Astrocyte (in vitro differentiated cells and primary cell): ENCODE data around the gene CLK2. TPM values are rescaled to one million over a fixed set of nuclear protein-coding genes. Genes with fewer than 3 reads are reported as not detected.

Experiments
- DNase-seq: peaks from one replicate; pipeline ENCODE4 v3.0.0-alpha.2; 2010; ENCODE audit warnings: low read depth
- FAIRE-seq: peaks from 2 replicates; lab custom pipeline; 2011; peaks lifted over from hg19 to GRCh38; lab: Jason Lieb, UNC
- H2AFZ ChIP-seq: 2 replicates; pipeline ENCODE4 v1.6.0; 2012; ENCODE audit warnings: low read depth, low read length, inconsistent platforms
- H3K27ac ChIP-seq: 2 replicates; pipeline ENCODE4 v1.5.1; 2011; ENCODE audit warnings: low read depth, low read length, inconsistent platforms
- H3K27me3 ChIP-seq: 2 replicates; pipeline ENCODE4 v1.6.0; 2011; ENCODE audit warnings: low read length, inconsistent platforms; ENCODE audit not compliant: insufficient read depth
- H3K36me3 ChIP-seq: 2 replicates; pipeline ENCODE4 v1.5.1; 2011; ENCODE audit warnings: low read length, inconsistent platforms; ENCODE audit not compliant: insufficient read depth
- H3K4me1 ChIP-seq: 2 replicates; pipeline ENCODE4 v1.5.1; 2011; ENCODE audit warnings: low read length, inconsistent platforms; ENCODE audit not compliant: insufficient read depth
- H3K4me2 ChIP-seq: 2 replicates; pipeline ENCODE4 v1.6.0; 2012; ENCODE audit warnings: low read length, inconsistent platforms
- H3K4me3 ChIP-seq: 2 replicates; pipeline ENCODE4 v1.5.1; 2011; ENCODE audit warnings: low read depth, mild to moderate bottlenecking, low read length, inconsistent platforms; ENCODE audit not compliant: insufficient read depth
- H3K79me2 ChIP-seq: 2 replicates; pipeline ENCODE4 v1.6.0; 2012; ENCODE audit warnings: mild to moderate bottlenecking, low read length, inconsistent platforms; ENCODE audit not compliant: insufficient read depth
- H3K9ac ChIP-seq: 2 replicates; pipeline ENCODE4 v1.6.0; 2012; ENCODE audit warnings: mild to moderate bottlenecking, low read length, inconsistent platforms
- H3K9me3 ChIP-seq: 2 replicates; pipeline ENCODE4 v1.5.1; 2012; ENCODE audit warnings: low read depth, mild to moderate bottlenecking, low read length, inconsistent platforms; ENCODE audit not compliant: insufficient read depth
- H4K20me1 ChIP-seq: 2 replicates; pipeline ENCODE4 v1.6.0; 2012; ENCODE audit warnings: low read length, inconsistent platforms; ENCODE audit not compliant: insufficient read depth
- H3K27ac Mint-ChIP-seq: one replicate; pipeline ENCODE4 v1.8.0; 2021; ENCODE audit warnings: mild to moderate bottlenecking, mixed read lengths; ENCODE audit not compliant: unreplicated experiment
- H3K27me3 Mint-ChIP-seq: one replicate; pipeline ENCODE4 v1.8.0; 2021; ENCODE audit warnings: low read depth, mixed read lengths; ENCODE audit not compliant: unreplicated experiment
- H3K36me3 Mint-ChIP-seq: one replicate; pipeline ENCODE4 v1.8.0; 2021; ENCODE audit warnings: low read depth, mixed read lengths; ENCODE audit not compliant: unreplicated experiment
- H3K4me1 Mint-ChIP-seq: one replicate; pipeline ENCODE4 v1.8.0; 2021; ENCODE audit warnings: low read depth, mixed read lengths; ENCODE audit not compliant: unreplicated experiment
- H3K4me3 Mint-ChIP-seq: one replicate; pipeline ENCODE4 v1.8.0; 2021; ENCODE audit warnings: mild to moderate bottlenecking, moderate library complexity, mixed read lengths; ENCODE audit not compliant: unreplicated experiment
- H3K9me3 Mint-ChIP-seq: one replicate; pipeline ENCODE4 v1.8.0; 2021; ENCODE audit warnings: mild to moderate bottlenecking, mixed read lengths; ENCODE audit not compliant: unreplicated experiment
- CTCF ChIP-seq: IDR thresholded peaks from 2 replicates; pipeline ENCODE4 v1.5.1; 2011; ENCODE audit warnings: low read depth, mild to moderate bottlenecking, inconsistent platforms, low read length, moderate library complexity; ENCODE audit not compliant: insufficient read depth
- EZH2 ChIP-seq: IDR thresholded peaks from 2 replicates; pipeline ENCODE4 v1.6.1; 2012; ENCODE audit warnings: mild to moderate bottlenecking, low read length, inconsistent platforms; ENCODE audit not compliant: insufficient read depth
- total RNA-seq: library from RNA; stranded (reverse); gene quantifications from 2 replicates; pipeline ENCODE4 v1.2.1, GENCODE V29; 2021

The CLK2 gene
- total RNA-seq, 1 donor from 2014 or later: 31.7 TPM

DNA sequence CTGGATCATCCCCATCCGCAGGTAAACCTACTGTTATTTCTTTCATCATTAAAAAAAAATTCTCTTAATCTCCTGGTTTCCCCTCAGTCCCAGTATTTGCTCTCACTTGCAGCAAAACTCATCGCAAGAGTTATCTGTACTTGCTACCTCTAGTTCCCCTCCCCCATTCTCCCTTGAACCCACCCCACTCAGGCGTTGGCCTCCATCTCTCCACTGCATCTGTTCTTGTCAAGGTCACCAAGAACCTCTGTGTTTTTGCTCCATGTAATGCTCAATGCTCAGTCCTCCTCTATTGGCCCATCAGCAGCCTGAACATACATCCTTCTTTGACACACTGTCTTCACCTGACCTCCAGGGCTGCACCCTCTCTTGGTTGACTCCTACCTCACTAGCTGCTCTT, 23.4 kb upstream of the CLK2 start:
- Histone ChIP-seq H3K4me3 (no peak overlapping the region), H3K9me3 (peaks cover 3% of the 10 kb centered on the region), H2AFZ (no peak overlapping the region), H3K36me3 (no peaks in the 10 kb centered on the region), H3K79me2 (no peaks in the 10 kb centered on the region), H4K20me1 (no peaks in the 10 kb centered on the region), H3K27me3 (peaks cover 37% of the 10 kb centered on the region), H3K9ac (no peak overlapping the region), H3K4me1 (no peaks in the 10 kb centered on the region), H3K4me2 (no peak overlapping the region), H3K27ac (no peak overlapping the region)
- FAIRE-seq: no peak
- H3K36me3 Mint-ChIP-seq: peaks cover 7% of the 10 kb centered on the region
- peaks cover 3% of the 10 kb centered on the region for H3K9me3 Mint-ChIP-seq
- no peak overlapping the region for H3K4me3 Mint-ChIP-seq
- TF ChIP-seq CTCF: no peak
- TF ChIP-seq EZH2: no peak
- peaks cover 56% of the 10 kb centered on the region for H3K27me3 Mint-ChIP-seq
- H3K4me1 Mint-ChIP-seq: no peaks in the 10 kb centered on the region
- no peak for DNase-seq
- no peak overlapping the region for H3K27ac Mint-ChIP-seq

GRCh38 chr1:155295942-155296267, 22.6 kb upstream of the CLK2 start:
- H3K4me1 Mint-ChIP-seq: no peaks in the 10 kb centered on the region
- H3K4me3 Mint-ChIP-seq: no peak overlapping the region
- no peaks in the 10 kb centered on the region for H3K4me1 ChIP-seq
- no peak for TF ChIP-seq CTCF
- TF ChIP-seq EZH2: no peak
- no peak overlapping the region for H3K27ac ChIP-seq
- FAIRE-seq: no peak
- no peak overlapping the region for H3K27ac Mint-ChIP-seq
- no peaks in the 10 kb centered on the region for H3K79me2 ChIP-seq
- H3K9ac ChIP-seq: no peak overlapping the region
- H3K27me3 Mint-ChIP-seq: peaks cover 61% of the 10 kb centered on the region
- DNase-seq: no peak
- no peak overlapping the region for H3K4me2 ChIP-seq
- peak overlapping the region; percentile 52 for H2AFZ ChIP-seq
- H3K36me3 ChIP-seq: no peaks in the 10 kb centered on the region
- peaks cover 7% of the 10 kb centered on the region for H3K36me3 Mint-ChIP-seq
- H3K27me3 ChIP-seq: peaks cover 37% of the 10 kb centered on the region
- no peak overlapping the region for H3K4me3 ChIP-seq
- peaks cover 3% of the 10 kb centered on the region for H3K9me3 ChIP-seq
- peaks cover 3% of the 10 kb centered on the region for H3K9me3 Mint-ChIP-seq
- H4K20me1 ChIP-seq: no peaks in the 10 kb centered on the region

GRCh38 chr1:155295183-155295941, 22.1 kb upstream of the CLK2 start:
- Histone ChIP-seq H4K20me1 (no peaks in the 10 kb centered on the region), H3K9me3 (peaks cover 3% of the 10 kb centered on the region), H3K27ac (no peak overlapping the region), H3K4me3 (no peak overlapping the region), H3K79me2 (no peaks in the 10 kb centered on the region), H3K9ac (no peak overlapping the region), H3K4me2 (peak overlapping the region; percentile 66), H3K4me1 (no peaks in the 10 kb centered on the region), H2AFZ (peak overlapping the region; percentile 52), H3K36me3 (no peaks in the 10 kb centered on the region), H3K27me3 (peaks cover 37% of the 10 kb centered on the region)
- no peak for FAIRE-seq
- H3K9me3 Mint-ChIP-seq: peaks cover 3% of the 10 kb centered on the region
- H3K4me3 Mint-ChIP-seq: no peak overlapping the region
- H3K4me1 Mint-ChIP-seq: no peaks in the 10 kb centered on the region
- no peak for DNase-seq
- TF ChIP-seq CTCF (no peak), EZH2 (peak; percentile 91)
- H3K27ac Mint-ChIP-seq: no peak overlapping the region
- H3K36me3 Mint-ChIP-seq: peaks cover 7% of the 10 kb centered on the region
- H3K27me3 Mint-ChIP-seq: peaks cover 60% of the 10 kb centered on the region
